SK-N-SH (cell line): ENCODE data around the gene HIPK3.

ENCODE experiments used
- EP300 ChIP-seq, 2 experiments: IDR thresholded peaks; 2 replicates each; pipeline versions ENCODE4 v1.4.0 to v1.6.1; 2012; ENCODE audit warnings: borderline replicate concordance in 1 of 2, low read depth in 1 of 2, low read length in 1 of 2
- YY1 ChIP-seq: IDR thresholded peaks from 2 replicates; pipeline ENCODE4 v1.4.0; 2012; ENCODE audit warnings: low read depth, mild to moderate bottlenecking

DNA sequence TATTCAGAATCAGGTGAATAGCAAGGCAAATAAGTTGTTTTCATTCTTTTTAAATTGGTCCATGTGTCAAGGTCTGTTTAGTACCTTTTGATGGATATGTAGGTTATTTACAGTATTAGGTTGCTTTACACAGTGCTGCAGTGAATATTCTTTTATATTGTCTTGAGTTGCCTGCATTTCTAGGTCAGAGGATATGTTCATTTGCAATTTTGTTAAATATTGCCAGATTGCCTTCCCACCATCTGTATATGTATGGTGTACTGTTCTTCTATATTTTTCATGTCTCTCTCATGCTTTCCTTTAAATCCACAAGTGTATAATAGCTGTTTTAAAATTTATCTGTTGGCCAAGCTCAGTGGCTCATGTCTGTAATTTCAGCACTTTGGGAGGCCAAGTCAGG, 24.6 kb downstream of the HIPK3 start:
- TF ChIP-seq EP300 (IDR thresholded peaks at IDR 0.05; ENCODE audit: borderline replicate concordance in 1 of 2, low read depth in 1 of 2, low read length in 1 of 2) (no peak), YY1 (no peak)
